GM12878 (cell line): ENCODE results near the gene RRM2. TPM values are rescaled to one million over a fixed set of nuclear protein-coding genes. Genes with fewer than 3 reads are reported as not detected.
A peak's percentile ranks its signal among the peaks of the same experiment; 100 is the strongest.

ENCODE experiments used
- BCL3 ChIP-seq: IDR thresholded peaks from 2 replicates; pipeline ENCODE4 v1.6.1; 2011; ENCODE audit warnings: borderline replicate concordance, low read depth, mild to moderate bottlenecking, moderate library complexity, low read length; ENCODE audit not compliant: insufficient read depth, poor library complexity, severe bottlenecking
- BCLAF1 ChIP-seq: fragments of 450-650 bp; IDR thresholded peaks from 2 replicates; pipeline ENCODE4 v1.6.1; 2017; ENCODE audit warnings: antibody characterized with exemption, mild to moderate bottlenecking, moderate library complexity
- CHD2 ChIP-seq: IDR thresholded peaks from 2 replicates; pipeline ENCODE4 v1.6.1; 2011; ENCODE audit warnings: low read depth, low read length, improper control_type of control experiment, borderline replicate concordance
- EP300 ChIP-seq, 2 experiments: fragments of 150-350 bp in 1 of 2; IDR thresholded peaks; 2 replicates each; pipeline ENCODE4 v1.6.1; 2011 to 2012; ENCODE audit warnings: low read depth in 2 of 2, low read length in 2 of 2, borderline replicate concordance in 1 of 2, improper control_type of control experiment in 1 of 2, inconsistent platforms in 1 of 2; ENCODE audit not compliant: control insufficient read depth in 1 of 2
- GATAD2B ChIP-seq: fragments of 450-650 bp; conservative IDR thresholded peaks from 2 replicates; pipeline ENCODE4 v1.6.1; 2017; ENCODE audit warnings: low read depth, mild to moderate bottlenecking, moderate library complexity
- HSF1 ChIP-seq: fragments of 150-350 bp; IDR thresholded peaks from 2 replicates; pipeline ENCODE4 v1.6.1; 2014; ENCODE audit warnings: mild to moderate bottlenecking, low read depth, low read length
- IKZF2 ChIP-seq, 2 experiments: fragments of 450-650 bp; IDR thresholded peaks; 2 replicates each; pipeline ENCODE4 v1.6.1; 2017; ENCODE audit warnings: mild to moderate bottlenecking in 2 of 2, moderate library complexity in 2 of 2
- IRF4 ChIP-seq: IDR thresholded peaks from 2 replicates; pipeline ENCODE4 v1.6.1; 2011; ENCODE audit warnings: low read depth, low read length
- PAX5 ChIP-seq: IDR thresholded peaks from 2 replicates; pipeline ENCODE4 v1.6.1; 2011; ENCODE audit warnings: low read depth, low read length, borderline replicate concordance
- RAD21 ChIP-seq: IDR thresholded peaks from 2 replicates; pipeline ENCODE4 v1.6.1; 2011; ENCODE audit warnings: mild to moderate bottlenecking, low read depth, low read length, moderate library complexity; ENCODE audit not compliant: insufficient read depth
- RAD51 ChIP-seq: fragments of 450-650 bp; IDR thresholded peaks from 2 replicates; pipeline ENCODE4 v1.6.1; 2016; ENCODE audit warnings: moderate library complexity, mild to moderate bottlenecking, inconsistent platforms
- RB1 ChIP-seq: fragments of 450-650 bp; formaldehyde crosslinking; IDR thresholded peaks from 2 replicates; pipeline ENCODE4 v1.6.1; 2017; ENCODE audit warnings: mild to moderate bottlenecking, borderline replicate concordance
- SMC3 ChIP-seq: IDR thresholded peaks from 2 replicates; pipeline ENCODE4 v1.6.1; 2011; ENCODE audit warnings: low read length, improper control_type of control experiment, borderline replicate concordance
- SREBF1 ChIP-seq: IDR thresholded peaks from 2 replicates; pipeline ENCODE4 v1.6.1; 2012; ENCODE audit warnings: mild to moderate bottlenecking, low read length
- SRF ChIP-seq, 2 experiments: IDR thresholded peaks; 2 replicates each; pipeline ENCODE4 v1.6.1; 2011; ENCODE audit warnings: low read depth in 2 of 2, low read length in 2 of 2, mild to moderate bottlenecking in 1 of 2, moderate library complexity in 1 of 2
- STAT3 ChIP-seq: IDR thresholded peaks from 2 replicates; pipeline ENCODE4 v1.6.1; 2011; ENCODE audit warnings: low read depth, low read length, improper control_type of control experiment
- TCF12 ChIP-seq: IDR thresholded peaks from 2 replicates; pipeline ENCODE4 v1.6.1; 2011; ENCODE audit warnings: low read depth, mild to moderate bottlenecking, low read length
- WRNIP1 ChIP-seq: IDR thresholded peaks from 2 replicates; pipeline ENCODE4 v1.6.1; 2011; ENCODE audit warnings: low read depth, low read length, improper control_type of control experiment, borderline replicate concordance
- ZBTB40 ChIP-seq: fragments of 450-650 bp; IDR thresholded peaks from 2 replicates; pipeline ENCODE4 v1.6.1; 2016; ENCODE audit warnings: mild to moderate bottlenecking, moderate library complexity, borderline replicate concordance
- ZNF384 ChIP-seq: IDR thresholded peaks from 2 replicates; pipeline ENCODE4 v1.6.1; 2012; ENCODE audit warnings: low read depth, mild to moderate bottlenecking, low read length, improper control_type of control experiment, borderline replicate concordance
- polyA plus RNA-seq, 11 experiments: library from polyadenylated mRNA; depleted of rRNA in 4 of 11; unstranded in 6 of 11; stranded (reverse) in 5 of 11; fragments of >200 nt; fragmentation: Nextera tagmentation in 4 of 11; fragmentation: Illumina TruSeq in 1 of 11; extraction: Ambion mirVana in 4 of 11; extraction: Trizol in 1 of 11; gene quantifications; 1 replicate in 1 of 11; 2 replicates in 10 of 11; pipeline versions ENCODE4 v1.2.1 to v1.2.3, GENCODE V29; 2011 to 2016; ENCODE audit warnings: inconsistent platforms in 2 of 11, missing spikeins in 2 of 11, low read depth in 1 of 11
- total RNA-seq, 4 experiments: library from RNA; depleted of rRNA in 3 of 4; stranded (reverse); fragments of >200 nt in 3 of 4; fragmentation: Illumina TruSeq in 1 of 4; extraction: Trizol in 1 of 4; gene quantifications; 2 replicates each; pipeline versions ENCODE4 v1.2.1 to v1.2.3, GENCODE V29; 2013 to 2021

The RRM2 gene
- total and polyA plus RNA-seq, 10 of the 15 experiments (the other 5 are each of a cell fraction or from before 2014, with no cell fraction given), result 54.4 to 771 (median 159) TPM

GRCh38 chr2:10080536-10081304, 41.8 kb upstream of the RRM2 start (continued):
- TF ChIP-seq CHD2 (no peak), BCLAF1 (no peak), IKZF2 (IDR thresholded peaks at IDR 0.05) (peak; percentile 63 to 69), BCL3 (no peak), SRF (IDR thresholded peaks at IDR 0.05; ENCODE audit: low read depth in 2 of 2, low read length in 2 of 2) (no peak), RAD21 (no peak), SREBF1 (no peak), IRF4 (no peak), PAX5 (no peak), SMC3 (no peak), ZNF384 (peak; percentile 74; the same call in 1 of the 2 replicates), GATAD2B (peak; percentile 92; the same call in 1 of the 2 replicates), TCF12 (no peak), RAD51 (no peak), STAT3 (no peak), ZBTB40 (no peak), RB1 (no peak), HSF1 (no peak), WRNIP1 (no peak), EP300 (IDR thresholded peaks at IDR 0.05; ENCODE audit: borderline replicate concordance in 1 of 2, control insufficient read depth in 1 of 2, low read depth in 2 of 2, low read length in 2 of 2) (peak in 1 of 2 experiments; percentile 77; a peak in 1 of 4 replicates)
